SK-N-SH treated with all-trans-retinoic acid at 6 μM for 48 hours (cell line): ENCODE data around the gene IGFL2.
"Not testable (repeated sequence)": the region's sequence is repeated elsewhere in the genome, so short reads cannot be mapped to it uniquely, and the experiment has no call there.

Experiments
- ATAC-seq: fragments of 200-7000 bp; cut with Tn5 transposase; 3 replicates; pipeline ENCODE4 v1.9.1; 2020; ENCODE audit warnings: mild to moderate bottlenecking, moderate library complexity
- ARNTL ChIP-seq: fragments of 450-650 bp; formaldehyde crosslinking; IDR thresholded peaks from 2 replicates; pipeline ENCODE4 v1.5.0; 2020; ENCODE audit warnings: low read depth, mild to moderate bottlenecking, moderate library complexity, borderline replicate concordance
- BACH2 ChIP-seq: fragments of 250-450 bp; sonication (Bioruptor Pico); IDR thresholded peaks from 2 replicates; pipeline ENCODE4 v1.9.0; 2021; ENCODE audit warnings: mild to moderate bottlenecking, borderline replicate concordance
- CSDC2 ChIP-seq: fragments of 250-450 bp; sonication (Bioruptor Pico); IDR thresholded peaks from 2 replicates; pipeline ENCODE4 v1.5.0; 2020; ENCODE audit warnings: mild to moderate bottlenecking, moderate library complexity
- ESRRG ChIP-seq: fragments of 250-450 bp; sonication (Bioruptor Pico); IDR thresholded peaks from 2 replicates; pipeline ENCODE4 v1.6.1; 2021; ENCODE audit warnings: mild to moderate bottlenecking
- GLIS3 ChIP-seq: fragments of 250-450 bp; sonication (Bioruptor Pico); IDR thresholded peaks from 2 replicates; pipeline ENCODE4 v1.5.0; 2020; ENCODE audit warnings: mild to moderate bottlenecking, moderate library complexity
- OSR1 ChIP-seq: fragments of 250-450 bp; sonication (Bioruptor Pico); IDR thresholded peaks from 2 replicates; pipeline ENCODE4 v1.8.0; 2022; ENCODE audit warnings: moderate library complexity, mild to moderate bottlenecking, inconsistent platforms
- PPARA ChIP-seq: fragments of 250-450 bp; sonication (Bioruptor Pico); IDR thresholded peaks from 2 replicates; pipeline ENCODE4 v1.5.0; 2020; ENCODE audit warnings: mild to moderate bottlenecking, borderline replicate concordance
- RARB ChIP-seq: fragments of 250-450 bp; sonication (Bioruptor Pico); IDR thresholded peaks from 2 replicates; pipeline ENCODE4 v1.8.0; 2021; ENCODE audit warnings: mild to moderate bottlenecking, moderate library complexity
- SNAI2 ChIP-seq: fragments of 250-450 bp; sonication (Bioruptor Pico); IDR thresholded peaks from 2 replicates; pipeline ENCODE4 v1.5.0; 2020; ENCODE audit warnings: mild to moderate bottlenecking, moderate library complexity
- TCF4 ChIP-seq: fragments of 250-450 bp; sonication (Bioruptor Pico); IDR thresholded peaks from 2 replicates; pipeline ENCODE4 v1.8.0; 2021; ENCODE audit warnings: mild to moderate bottlenecking, moderate library complexity, borderline replicate concordance
- TOX ChIP-seq: fragments of 250-450 bp; sonication (Bioruptor Pico); IDR thresholded peaks from 2 replicates; pipeline ENCODE4 v1.8.0; 2021; ENCODE audit warnings: mild to moderate bottlenecking, moderate library complexity, borderline replicate concordance
- TSHZ2 ChIP-seq: fragments of 250-450 bp; sonication (Bioruptor Pico); IDR thresholded peaks from 2 replicates; pipeline ENCODE4 v1.5.0; 2020; ENCODE audit warnings: mild to moderate bottlenecking, moderate library complexity
- ZC3H10 ChIP-seq: fragments of 250-450 bp; sonication (Bioruptor Pico); IDR thresholded peaks from 2 replicates; pipeline ENCODE4 v1.5.1; 2021; ENCODE audit warnings: mild to moderate bottlenecking, moderate library complexity
- ZFP3 ChIP-seq: fragments of 250-450 bp; sonication (Bioruptor Pico); IDR thresholded peaks from 2 replicates; pipeline ENCODE4 v1.5.0; 2020; ENCODE audit warnings: mild to moderate bottlenecking, moderate library complexity
- ZFP30 ChIP-seq: fragments of 450-650 bp; formaldehyde crosslinking; IDR thresholded peaks from 2 replicates; pipeline ENCODE4 v1.5.0; 2022; ENCODE audit warnings: mild to moderate bottlenecking, moderate library complexity
- ZNF565 ChIP-seq: fragments of 450-650 bp; formaldehyde crosslinking; conservative IDR thresholded peaks from 2 replicates; pipeline ENCODE4 v1.5.0; 2020; ENCODE audit warnings: low read depth, mild to moderate bottlenecking, moderate library complexity
- ZNF70 ChIP-seq: fragments of 450-650 bp; formaldehyde crosslinking; IDR thresholded peaks from 2 replicates; pipeline ENCODE4 v1.5.0; 2020; ENCODE audit warnings: mild to moderate bottlenecking, moderate library complexity
- ZNF8 ChIP-seq: fragments of 450-650 bp; formaldehyde crosslinking; IDR thresholded peaks from 2 replicates; pipeline ENCODE4 v1.5.0; 2020; ENCODE audit warnings: mild to moderate bottlenecking, moderate library complexity
- TF ChIP-seq, protein P1 (sequence below): fragments of 250-450 bp; sonication (Bioruptor Pico); IDR thresholded peaks from 2 replicates; pipeline ENCODE4 v1.5.1; 2020; ENCODE audit warnings: low read depth, mild to moderate bottlenecking, moderate library complexity
- TF ChIP-seq, protein P2 (sequence below): fragments of 250-450 bp; sonication (Bioruptor Pico); IDR thresholded peaks from 2 replicates; pipeline ENCODE4 v1.8.0; 2020; ENCODE audit warnings: mild to moderate bottlenecking, moderate library complexity, borderline replicate concordance
- TF ChIP-seq, protein P3 (sequence below): fragments of 250-450 bp; sonication (Bioruptor Pico); IDR thresholded peaks from 2 replicates; pipeline ENCODE4 v1.8.0; 2021; ENCODE audit warnings: low read depth, mild to moderate bottlenecking, moderate library complexity, borderline replicate concordance
- TF ChIP-seq, protein P4 (sequence below): fragments of 250-450 bp; sonication (Bioruptor Pico); IDR thresholded peaks from 2 replicates; pipeline ENCODE4 v1.5.1; 2021; ENCODE audit warnings: mild to moderate bottlenecking, moderate library complexity

IGFL2 gene

DNA sequence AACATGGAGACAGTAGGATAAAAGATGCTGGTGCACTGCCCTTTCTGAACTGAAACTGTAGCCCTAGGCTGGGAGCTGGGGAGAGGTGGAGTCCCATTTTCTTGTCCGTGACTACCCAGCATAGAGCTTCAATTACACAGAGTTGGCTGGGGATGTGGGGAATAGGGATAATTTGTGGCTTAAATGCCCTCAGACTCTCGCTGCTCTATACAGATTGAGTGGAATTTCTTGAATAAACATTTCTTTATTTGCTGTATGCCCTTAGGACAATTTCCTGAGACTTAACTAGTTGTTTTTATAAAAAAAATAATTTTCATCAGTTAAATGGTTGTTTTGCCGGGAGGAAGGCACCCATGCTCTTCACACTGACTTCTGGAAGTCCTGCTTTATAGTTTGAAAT lies 7.2 kb downstream of the IGFL2 start:
- TF ChIP-seq ARNTL (CRISPR knock-in tag), result no peak
- ATAC-seq, result no peak

DNA sequence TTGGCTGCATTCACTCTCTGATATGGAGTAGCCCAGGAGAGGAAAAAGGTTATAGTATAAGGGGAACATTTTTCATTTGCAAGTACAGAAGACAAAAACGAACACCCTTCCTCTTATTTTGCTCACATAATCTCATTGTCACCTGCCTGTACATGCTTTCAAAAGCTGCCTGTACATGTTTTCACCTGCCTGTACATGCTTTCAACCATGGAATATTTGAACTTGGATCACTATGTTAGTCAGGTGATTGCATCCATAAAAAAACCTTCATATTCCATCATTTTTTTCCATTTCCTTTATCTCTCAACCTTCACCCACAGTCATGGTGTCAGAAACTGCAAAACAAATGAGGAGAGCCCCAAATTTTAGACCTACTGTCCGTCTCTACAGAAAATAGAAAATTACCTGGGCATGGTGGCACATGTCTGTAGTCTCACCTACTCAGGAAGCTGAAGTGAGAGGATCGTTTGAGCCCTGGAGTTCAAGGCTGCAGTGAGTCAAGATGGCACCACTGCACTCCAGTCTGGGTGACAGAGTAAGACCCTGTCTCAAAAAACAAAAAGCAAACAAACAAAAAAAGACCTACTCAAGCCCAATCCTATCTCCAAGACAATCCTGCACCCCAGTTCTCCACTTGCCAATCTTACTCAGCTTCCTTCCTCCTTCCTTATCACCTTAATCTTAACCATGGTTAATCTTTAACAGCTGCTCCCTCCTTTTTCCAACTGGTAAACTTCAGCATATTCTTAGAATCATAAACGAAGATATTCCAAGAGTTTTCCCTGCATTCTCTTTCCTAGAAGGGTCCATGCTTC lies 11.6 kb downstream of the IGFL2 start:
- TF ChIP-seq BACH2 (CRISPR knock-in tag) (no peak), GLIS3 (CRISPR knock-in tag) (no peak), ZNF565 (no peak), ARNTL (CRISPR knock-in tag) (no peak), OSR1 (no peak), ZNF70 (CRISPR knock-in tag) (no peak), TCF4 (CRISPR knock-in tag) (no peak), ZFP30 (no peak), ESRRG (CRISPR knock-in tag) (no peak), TOX (CRISPR knock-in tag) (no peak), PPARA (CRISPR knock-in tag) (no peak), SNAI2 (no peak), CSDC2 (CRISPR knock-in tag) (no peak), ZC3H10 (CRISPR knock-in tag) (no peak), ZFP3 (CRISPR knock-in tag) (no peak), ZNF8 (CRISPR knock-in tag) (no peak)
- TF ChIP-seq, protein P1, sequence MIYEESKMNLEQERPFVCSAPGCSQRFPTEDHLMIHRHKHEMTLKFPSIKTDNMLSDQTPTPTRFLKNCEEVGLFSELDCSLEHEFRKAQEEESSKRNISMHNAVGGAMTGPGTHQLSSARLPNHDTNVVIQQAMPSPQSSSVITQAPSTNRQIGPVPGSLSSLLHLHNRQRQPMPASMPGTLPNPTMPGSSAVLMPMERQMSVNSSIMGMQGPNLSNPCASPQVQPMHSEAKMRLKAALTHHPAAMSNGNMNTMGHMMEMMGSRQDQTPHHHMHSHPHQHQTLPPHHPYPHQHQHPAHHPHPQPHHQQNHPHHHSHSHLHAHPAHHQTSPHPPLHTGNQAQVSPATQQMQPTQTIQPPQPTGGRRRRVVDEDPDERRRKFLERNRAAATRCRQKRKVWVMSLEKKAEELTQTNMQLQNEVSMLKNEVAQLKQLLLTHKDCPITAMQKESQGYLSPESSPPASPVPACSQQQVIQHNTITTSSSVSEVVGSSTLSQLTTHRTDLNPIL (CRISPR knock-in tag), result no peak
- TF ChIP-seq, protein P2, sequence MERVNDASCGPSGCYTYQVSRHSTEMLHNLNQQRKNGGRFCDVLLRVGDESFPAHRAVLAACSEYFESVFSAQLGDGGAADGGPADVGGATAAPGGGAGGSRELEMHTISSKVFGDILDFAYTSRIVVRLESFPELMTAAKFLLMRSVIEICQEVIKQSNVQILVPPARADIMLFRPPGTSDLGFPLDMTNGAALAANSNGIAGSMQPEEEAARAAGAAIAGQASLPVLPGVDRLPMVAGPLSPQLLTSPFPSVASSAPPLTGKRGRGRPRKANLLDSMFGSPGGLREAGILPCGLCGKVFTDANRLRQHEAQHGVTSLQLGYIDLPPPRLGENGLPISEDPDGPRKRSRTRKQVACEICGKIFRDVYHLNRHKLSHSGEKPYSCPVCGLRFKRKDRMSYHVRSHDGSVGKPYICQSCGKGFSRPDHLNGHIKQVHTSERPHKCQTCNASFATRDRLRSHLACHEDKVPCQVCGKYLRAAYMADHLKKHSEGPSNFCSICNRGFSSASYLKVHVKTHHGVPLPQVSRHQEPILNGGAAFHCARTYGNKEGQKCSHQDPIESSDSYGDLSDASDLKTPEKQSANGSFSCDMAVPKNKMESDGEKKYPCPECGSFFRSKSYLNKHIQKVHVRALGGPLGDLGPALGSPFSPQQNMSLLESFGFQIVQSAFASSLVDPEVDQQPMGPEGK, result no peak
- TF ChIP-seq, protein P3, sequence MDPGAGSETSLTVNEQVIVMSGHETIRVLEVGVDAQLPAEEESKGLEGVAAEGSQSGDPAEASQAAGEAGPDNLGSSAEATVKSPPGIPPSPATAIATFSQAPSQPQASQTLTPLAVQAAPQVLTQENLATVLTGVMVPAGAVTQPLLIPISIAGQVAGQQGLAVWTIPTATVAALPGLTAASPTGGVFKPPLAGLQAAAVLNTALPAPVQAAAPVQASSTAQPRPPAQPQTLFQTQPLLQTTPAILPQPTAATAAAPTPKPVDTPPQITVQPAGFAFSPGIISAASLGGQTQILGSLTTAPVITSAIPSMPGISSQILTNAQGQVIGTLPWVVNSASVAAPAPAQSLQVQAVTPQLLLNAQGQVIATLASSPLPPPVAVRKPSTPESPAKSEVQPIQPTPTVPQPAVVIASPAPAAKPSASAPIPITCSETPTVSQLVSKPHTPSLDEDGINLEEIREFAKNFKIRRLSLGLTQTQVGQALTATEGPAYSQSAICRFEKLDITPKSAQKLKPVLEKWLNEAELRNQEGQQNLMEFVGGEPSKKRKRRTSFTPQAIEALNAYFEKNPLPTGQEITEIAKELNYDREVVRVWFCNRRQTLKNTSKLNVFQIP, result no peak
- no peak for ATAC-seq

DNA sequence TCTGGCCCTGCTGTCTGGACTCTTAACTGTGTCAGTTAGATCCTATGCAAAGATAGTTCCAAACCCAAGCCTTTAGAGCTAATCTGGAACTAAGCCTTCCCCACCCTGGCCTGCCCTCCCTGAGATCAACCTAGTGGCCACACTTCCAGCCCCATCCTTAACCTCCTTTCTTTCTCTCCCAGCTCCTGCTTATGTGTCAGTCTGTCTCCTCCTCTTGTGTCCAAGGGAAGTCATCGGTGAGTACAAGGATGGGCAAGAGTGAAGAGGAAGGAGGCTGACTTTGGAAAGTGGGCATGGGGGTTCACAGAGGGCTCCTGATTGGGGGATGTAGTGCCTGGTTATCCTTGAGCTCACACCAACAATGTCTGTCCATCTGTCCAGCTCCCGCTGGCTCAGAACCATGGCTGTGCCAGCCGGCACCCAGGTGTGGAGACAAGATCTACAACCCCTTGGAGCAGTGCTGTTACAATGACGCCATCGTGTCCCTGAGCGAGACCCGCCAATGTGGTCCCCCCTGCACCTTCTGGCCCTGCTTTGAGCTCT lies 12.3 kb downstream of the IGFL2 start:
- no peak for ATAC-seq
- TF ChIP-seq CSDC2 (CRISPR knock-in tag), result no peak
- no peak for TF ChIP-seq ZNF565
- TF ChIP-seq TOX (CRISPR knock-in tag), result no peak
- no peak for TF ChIP-seq ZFP30
- TF ChIP-seq ZC3H10 (CRISPR knock-in tag), result no peak
- TF ChIP-seq GLIS3 (CRISPR knock-in tag), result no peak

- ATAC-seq, result not testable (repeated sequence)
These were observed 13.7 kb downstream of the IGFL2 start for GRCh38 chr19:46161642-46162257.

GRCh38 chr19:46162731-46163130 lies 14.7 kb downstream of the IGFL2 start:
- TF ChIP-seq TOX (CRISPR knock-in tag) (no peak), ZNF565 (no peak), ZFP3 (CRISPR knock-in tag) (no peak), ZNF8 (CRISPR knock-in tag) (no peak), ZNF70 (CRISPR knock-in tag) (no peak), BACH2 (CRISPR knock-in tag) (no peak), TCF4 (CRISPR knock-in tag) (no peak), TSHZ2 (no peak), ESRRG (CRISPR knock-in tag) (no peak), RARB (no peak), ZFP30 (no peak), GLIS3 (CRISPR knock-in tag) (no peak), ZC3H10 (CRISPR knock-in tag) (no peak)
- TF ChIP-seq, protein P4, sequence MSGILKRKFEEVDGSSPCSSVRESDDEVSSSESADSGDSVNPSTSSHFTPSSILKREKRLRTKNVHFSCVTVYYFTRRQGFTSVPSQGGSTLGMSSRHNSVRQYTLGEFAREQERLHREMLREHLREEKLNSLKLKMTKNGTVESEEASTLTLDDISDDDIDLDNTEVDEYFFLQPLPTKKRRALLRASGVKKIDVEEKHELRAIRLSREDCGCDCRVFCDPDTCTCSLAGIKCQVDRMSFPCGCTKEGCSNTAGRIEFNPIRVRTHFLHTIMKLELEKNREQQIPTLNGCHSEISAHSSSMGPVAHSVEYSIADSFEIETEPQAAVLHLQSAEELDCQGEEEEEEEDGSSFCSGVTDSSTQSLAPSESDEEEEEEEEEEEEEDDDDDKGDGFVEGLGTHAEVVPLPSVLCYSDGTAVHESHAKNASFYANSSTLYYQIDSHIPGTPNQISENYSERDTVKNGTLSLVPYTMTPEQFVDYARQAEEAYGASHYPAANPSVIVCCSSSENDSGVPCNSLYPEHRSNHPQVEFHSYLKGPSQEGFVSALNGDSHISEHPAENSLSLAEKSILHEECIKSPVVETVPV (CRISPR knock-in tag), result no peak
- TF ChIP-seq, all 23 proteins: peak for 0
- no peak for ATAC-seq
